PC-3 (cell line): ENCODE results near the gene DLG5.

Source experiments
- EZH2 ChIP-seq: fragments of 300-600 bp; sonication (generic); IDR thresholded peaks from one replicate; pipeline ENCODE4 v1.6.1; 2017; ENCODE audit warnings: antibody characterized with exemption, mild to moderate bottlenecking, low read length; ENCODE audit not compliant: unreplicated experiment
- EZH2phosphoT487 ChIP-seq: fragments of 300-600 bp; sonication (generic); IDR thresholded peaks from 2 replicates; pipeline ENCODE4 v1.6.1; 2018; ENCODE audit warnings: mild to moderate bottlenecking, antibody characterized with exemption, low read length, borderline replicate concordance
- TF ChIP-seq, protein P1 (sequence below): fragments of 300-600 bp; sonication (generic); conservative IDR thresholded peaks from 2 replicates; pipeline ENCODE4 v1.5.1; 2017; ENCODE audit warnings: antibody characterized with exemption, low read depth, mild to moderate bottlenecking, low read length

DNA sequence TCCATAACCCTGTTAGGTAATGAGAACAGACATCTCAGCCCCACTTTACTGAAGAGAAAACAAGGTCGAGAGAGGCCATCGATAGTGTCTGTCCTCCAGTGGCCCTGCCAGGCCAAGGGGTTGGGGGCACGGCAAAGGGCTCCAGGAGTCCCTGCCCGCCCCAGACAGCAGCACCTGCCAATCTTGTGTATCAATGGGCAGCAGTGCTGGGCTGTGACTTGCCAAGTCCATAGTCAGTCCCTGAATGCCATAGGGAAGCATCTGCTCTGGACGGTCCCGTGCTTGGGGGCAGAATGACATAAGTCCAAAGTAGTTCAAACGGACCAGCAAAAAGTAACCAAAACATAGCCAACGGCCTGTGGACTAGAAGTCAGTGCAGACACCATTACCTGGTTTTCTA is 33.2 kb downstream of the DLG5 start:
- TF ChIP-seq EZH2 (no peak), EZH2phosphoT487 (no peak)
- TF ChIP-seq, protein P1, sequence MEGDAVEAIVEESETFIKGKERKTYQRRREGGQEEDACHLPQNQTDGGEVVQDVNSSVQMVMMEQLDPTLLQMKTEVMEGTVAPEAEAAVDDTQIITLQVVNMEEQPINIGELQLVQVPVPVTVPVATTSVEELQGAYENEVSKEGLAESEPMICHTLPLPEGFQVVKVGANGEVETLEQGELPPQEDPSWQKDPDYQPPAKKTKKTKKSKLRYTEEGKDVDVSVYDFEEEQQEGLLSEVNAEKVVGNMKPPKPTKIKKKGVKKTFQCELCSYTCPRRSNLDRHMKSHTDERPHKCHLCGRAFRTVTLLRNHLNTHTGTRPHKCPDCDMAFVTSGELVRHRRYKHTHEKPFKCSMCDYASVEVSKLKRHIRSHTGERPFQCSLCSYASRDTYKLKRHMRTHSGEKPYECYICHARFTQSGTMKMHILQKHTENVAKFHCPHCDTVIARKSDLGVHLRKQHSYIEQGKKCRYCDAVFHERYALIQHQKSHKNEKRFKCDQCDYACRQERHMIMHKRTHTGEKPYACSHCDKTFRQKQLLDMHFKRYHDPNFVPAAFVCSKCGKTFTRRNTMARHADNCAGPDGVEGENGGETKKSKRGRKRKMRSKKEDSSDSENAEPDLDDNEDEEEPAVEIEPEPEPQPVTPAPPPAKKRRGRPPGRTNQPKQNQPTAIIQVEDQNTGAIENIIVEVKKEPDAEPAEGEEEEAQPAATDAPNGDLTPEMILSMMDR = no peak
